Measurements from ENCODE around the gene DAP.

DAP gene

GRCh38 chr5:10797261-10797660 lies 36.2 kb upstream of the DAP start:
- no peak overlapping the region for H3K23ac ChIP-seq (ENCODE audit: low read length)
- H3K18ac ChIP-seq (ENCODE audit: low read length), result no peak overlapping the region
- no CpG with 5 or more reads among the region's 3 CpGs for WGBS (ENCODE audit: extremely low coverage, insufficient coverage, insufficient read length)
- H3K4me2 ChIP-seq (ENCODE audit: low read length), result no peak overlapping the region
- no peak overlapping the region for H3K14ac ChIP-seq (ENCODE audit: low read length)
- no peak overlapping the region for H3K27ac ChIP-seq (ENCODE audit: low read depth, low read length)
- no peak overlapping the region for H4K8ac ChIP-seq (ENCODE audit: low read depth, low read length)
- peak in 1 of 2 donors; percentile 15 for DNase-seq
- H3K4ac ChIP-seq (ENCODE audit: low read depth, low read length), result no peak overlapping the region
- no peak overlapping the region for H2AFZ ChIP-seq (ENCODE audit: insufficient read depth, low read length, poor library complexity)
- H3K4me1 ChIP-seq (ENCODE audit: control insufficient read depth in 1 of 2, insufficient read depth in 2 of 2, low read length in 2 of 2), result no peaks in the 10 kb centered on the region
- H3K36me3 ChIP-seq (ENCODE audit: control insufficient read depth in 1 of 2, insufficient read depth in 2 of 2, low read length in 2 of 2), result no peaks in the 10 kb centered on the region
- H3K9ac ChIP-seq (ENCODE audit: low read length), result no peak overlapping the region
- H3K9me3 ChIP-seq (ENCODE audit: insufficient read depth, low read depth, low read length), result no peaks in the 10 kb centered on the region
- H2AK5ac ChIP-seq (ENCODE audit: low read length), result no peak overlapping the region
- no peaks in the 10 kb centered on the region for H3K27me3 ChIP-seq (ENCODE audit: insufficient read depth, low read length)
- no peak overlapping the region for H4K12ac ChIP-seq (ENCODE audit: low read depth, low read length)
- H4K91ac ChIP-seq (ENCODE audit: low read depth, low read length), result no peak overlapping the region
- no peak overlapping the region for H2BK12ac ChIP-seq (ENCODE audit: low read length)
- H3K4me3 ChIP-seq (ENCODE audit: low read depth, low read length), result no peak overlapping the region
- no peaks in the 10 kb centered on the region for H3K79me1 ChIP-seq (ENCODE audit: low read length)
- H2BK5ac ChIP-seq (ENCODE audit: low read depth, low read length, poor library complexity), result no peak overlapping the region
- H3K79me2 ChIP-seq (ENCODE audit: control insufficient read depth, insufficient read depth, low read length, poor library complexity), result no peaks in the 10 kb centered on the region
- no peak overlapping the region for H2BK120ac ChIP-seq (ENCODE audit: insufficient read depth, low read length, poor library complexity)

- H4K8ac ChIP-seq (ENCODE audit: low read depth, low read length), result no peak overlapping the region
- no peak overlapping the region for H3K27ac ChIP-seq (ENCODE audit: low read depth, low read length)
- no peak overlapping the region for H3K9ac ChIP-seq (ENCODE audit: low read length)
- no peak overlapping the region for H3K4me3 ChIP-seq (ENCODE audit: low read depth, low read length)
- H2BK120ac ChIP-seq (ENCODE audit: insufficient read depth, low read length, poor library complexity), result no peak overlapping the region
- no peak overlapping the region for H2AFZ ChIP-seq (ENCODE audit: insufficient read depth, low read length, poor library complexity)
- H3K79me2 ChIP-seq (ENCODE audit: control insufficient read depth, insufficient read depth, low read length, poor library complexity), result no peaks in the 10 kb centered on the region
- H2AK5ac ChIP-seq (ENCODE audit: low read length), result no peak overlapping the region
- H2BK12ac ChIP-seq (ENCODE audit: low read length), result no peak overlapping the region
- H3K18ac ChIP-seq (ENCODE audit: low read length), result no peak overlapping the region
- H3K4me1 ChIP-seq (ENCODE audit: control insufficient read depth in 1 of 2, insufficient read depth in 2 of 2, low read length in 2 of 2), result no peaks in the 10 kb centered on the region
- peaks cover 1% of the 10 kb centered on the region for H3K9me3 ChIP-seq (ENCODE audit: insufficient read depth, low read depth, low read length)
- H2BK5ac ChIP-seq (ENCODE audit: low read depth, low read length, poor library complexity), result no peak overlapping the region
- H3K79me1 ChIP-seq (ENCODE audit: low read length), result no peaks in the 10 kb centered on the region
- H3K36me3 ChIP-seq (ENCODE audit: control insufficient read depth in 1 of 2, insufficient read depth in 2 of 2, low read length in 2 of 2), result no peaks in the 10 kb centered on the region
- H4K12ac ChIP-seq (ENCODE audit: low read depth, low read length), result no peak overlapping the region
- H4K91ac ChIP-seq (ENCODE audit: low read depth, low read length), result no peak overlapping the region
- no peak overlapping the region for H3K23ac ChIP-seq (ENCODE audit: low read length)
- H3K14ac ChIP-seq (ENCODE audit: low read length), result no peak overlapping the region
- H3K4me2 ChIP-seq (ENCODE audit: low read length), result no peak overlapping the region
- DNase-seq, result no peak
- no CpG with 5 or more reads among the region's 6 CpGs for WGBS (ENCODE audit: extremely low coverage, insufficient coverage, insufficient read length)
- H3K27me3 ChIP-seq (ENCODE audit: insufficient read depth, low read length), result no peaks in the 10 kb centered on the region
- H3K4ac ChIP-seq (ENCODE audit: low read depth, low read length), result no peak overlapping the region
These were observed 32.8 kb upstream of the DAP start for GRCh38 chr5:10793785-10794184.

GRCh38 chr5:10792336-10792735 lies 31.3 kb upstream of the DAP start:
- WGBS (ENCODE audit: extremely low coverage, insufficient coverage, insufficient read length), result no CpG with 5 or more reads among the region's 1 CpG
- Histone ChIP-seq H3K27me3 (ENCODE audit: insufficient read depth, low read length) (no peaks in the 10 kb centered on the region), H3K18ac (ENCODE audit: low read length) (no peak overlapping the region), H3K4me1 (ENCODE audit: control insufficient read depth in 1 of 2, insufficient read depth in 2 of 2, low read length in 2 of 2) (no peaks in the 10 kb centered on the region), H2AFZ (ENCODE audit: insufficient read depth, low read length, poor library complexity) (no peak overlapping the region), H3K9ac (ENCODE audit: low read length) (no peak overlapping the region), H4K91ac (ENCODE audit: low read depth, low read length) (no peak overlapping the region), H3K9me3 (ENCODE audit: insufficient read depth, low read depth, low read length) (peaks cover 1% of the 10 kb centered on the region), H3K4me3 (ENCODE audit: low read depth, low read length) (no peak overlapping the region), H3K79me2 (ENCODE audit: control insufficient read depth, insufficient read depth, low read length, poor library complexity) (no peaks in the 10 kb centered on the region), H3K36me3 (ENCODE audit: control insufficient read depth in 1 of 2, insufficient read depth in 2 of 2, low read length in 2 of 2) (no peaks in the 10 kb centered on the region), H2BK5ac (ENCODE audit: low read depth, low read length, poor library complexity) (no peak overlapping the region), H2BK12ac (ENCODE audit: low read length) (no peak overlapping the region), H3K79me1 (ENCODE audit: low read length) (no peaks in the 10 kb centered on the region), H2AK5ac (ENCODE audit: low read length) (no peak overlapping the region), H3K27ac (ENCODE audit: low read depth, low read length) (no peak overlapping the region), H4K8ac (ENCODE audit: low read depth, low read length) (no peak overlapping the region), H3K23ac (ENCODE audit: low read length) (no peak overlapping the region), H2BK120ac (ENCODE audit: insufficient read depth, low read length, poor library complexity) (no peak overlapping the region), H3K4ac (ENCODE audit: low read depth, low read length) (no peak overlapping the region), H4K12ac (ENCODE audit: low read depth, low read length) (no peak overlapping the region), H3K4me2 (ENCODE audit: low read length) (no peak overlapping the region), H3K14ac (ENCODE audit: low read length) (no peak overlapping the region)
- DNase-seq, result no peak

- no peak overlapping the region for H2AFZ ChIP-seq (ENCODE audit: insufficient read depth, low read length, poor library complexity)
- no peak overlapping the region for H3K23ac ChIP-seq (ENCODE audit: low read length)
- H4K91ac ChIP-seq (ENCODE audit: low read depth, low read length), result no peak overlapping the region
- peaks cover 4% of the 10 kb centered on the region for H3K9me3 ChIP-seq (ENCODE audit: insufficient read depth, low read depth, low read length)
- H4K8ac ChIP-seq (ENCODE audit: low read depth, low read length), result no peak overlapping the region
- no peak overlapping the region for H4K12ac ChIP-seq (ENCODE audit: low read depth, low read length)
- H3K4ac ChIP-seq (ENCODE audit: low read depth, low read length), result no peak overlapping the region
- no peak overlapping the region for H2BK120ac ChIP-seq (ENCODE audit: insufficient read depth, low read length, poor library complexity)
- no peak overlapping the region for H3K27ac ChIP-seq (ENCODE audit: low read depth, low read length)
- no peak overlapping the region for H2BK5ac ChIP-seq (ENCODE audit: low read depth, low read length, poor library complexity)
- H3K79me2 ChIP-seq (ENCODE audit: control insufficient read depth, insufficient read depth, low read length, poor library complexity), result no peaks in the 10 kb centered on the region
- no peak overlapping the region for H3K4me3 ChIP-seq (ENCODE audit: low read depth, low read length)
- WGBS (ENCODE audit: extremely low coverage, insufficient coverage, insufficient read length), result no CpG with 5 or more reads among the region's 3 CpGs
- H3K4me2 ChIP-seq (ENCODE audit: low read length), result no peak overlapping the region
- DNase-seq, result peak in 1 of 2 donors; percentile 36
- H3K79me1 ChIP-seq (ENCODE audit: low read length), result no peaks in the 10 kb centered on the region
- H3K36me3 ChIP-seq (ENCODE audit: control insufficient read depth in 1 of 2, insufficient read depth in 2 of 2, low read length in 2 of 2), result peaks cover 0 to 2% of the 10 kb centered on the region in 2 experiments
- no peaks in the 10 kb centered on the region for H3K4me1 ChIP-seq (ENCODE audit: control insufficient read depth in 1 of 2, insufficient read depth in 2 of 2, low read length in 2 of 2)
- no peak overlapping the region for H3K18ac ChIP-seq (ENCODE audit: low read length)
- H2BK12ac ChIP-seq (ENCODE audit: low read length), result no peak overlapping the region
- no peak overlapping the region for H3K9ac ChIP-seq (ENCODE audit: low read length)
- no peak overlapping the region for H2AK5ac ChIP-seq (ENCODE audit: low read length)
- H3K27me3 ChIP-seq (ENCODE audit: insufficient read depth, low read length), result no peaks in the 10 kb centered on the region
- no peak overlapping the region for H3K14ac ChIP-seq (ENCODE audit: low read length)
These were observed 28.7 kb upstream of the DAP start for GRCh38 chr5:10789726-10790125.

Measured in trophoblast cell (in vitro differentiated cells and primary cell).